C4-2B (cell line): ENCODE data around the gene APP.

Experiments used
- CTCF ChIP-seq: fragments of 450-650 bp; conservative IDR thresholded peaks from 2 replicates; pipeline ENCODE4 v1.5.1; 2017; ENCODE audit warnings: mild to moderate bottlenecking
- ZFX ChIP-seq: fragments of 450-650 bp; IDR thresholded peaks from 2 replicates; pipeline ENCODE4 v1.6.1; 2017

GRCh38 chr21:26153758-26154157, 16.8 kb downstream of the APP start:
- no peak for TF ChIP-seq CTCF
- no peak for TF ChIP-seq ZFX
